DMS153 treated with DMSO at 0.1 percent for 48 hours (cell line): Measurements from ENCODE around the gene OR1K1.
"Not testable (repeated sequence)": the region's sequence is repeated elsewhere in the genome, so short reads cannot be mapped to it uniquely, and the experiment has no call there.

Experiments
- DNase-seq: peaks from one replicate; lab custom pipeline; 2025; ENCODE audit not compliant: unreplicated experiment; lab: John Stamatoyannopoulos, UW

Gene OR1K1

DNA sequence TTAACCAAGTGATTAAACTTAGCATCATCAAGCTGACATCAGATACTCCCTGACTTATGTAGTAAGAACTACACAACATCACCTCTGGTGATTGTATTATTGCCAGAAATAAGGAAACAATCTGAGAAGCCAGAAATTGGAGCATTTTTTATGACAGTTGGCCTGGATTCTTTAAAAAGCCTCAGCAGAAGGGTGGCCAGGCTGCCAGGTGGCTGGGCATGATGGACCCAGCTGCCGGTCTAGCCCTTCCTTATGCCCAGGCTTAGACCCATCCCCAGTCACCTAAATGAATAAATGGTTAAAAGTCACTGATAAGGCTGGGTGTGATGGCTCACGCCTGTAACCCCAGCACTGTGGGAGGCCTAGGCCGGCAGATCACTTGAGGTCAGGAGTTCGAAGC, 12.8 kb downstream of the OR1K1 start:
- no peak for DNase-seq

DNA sequence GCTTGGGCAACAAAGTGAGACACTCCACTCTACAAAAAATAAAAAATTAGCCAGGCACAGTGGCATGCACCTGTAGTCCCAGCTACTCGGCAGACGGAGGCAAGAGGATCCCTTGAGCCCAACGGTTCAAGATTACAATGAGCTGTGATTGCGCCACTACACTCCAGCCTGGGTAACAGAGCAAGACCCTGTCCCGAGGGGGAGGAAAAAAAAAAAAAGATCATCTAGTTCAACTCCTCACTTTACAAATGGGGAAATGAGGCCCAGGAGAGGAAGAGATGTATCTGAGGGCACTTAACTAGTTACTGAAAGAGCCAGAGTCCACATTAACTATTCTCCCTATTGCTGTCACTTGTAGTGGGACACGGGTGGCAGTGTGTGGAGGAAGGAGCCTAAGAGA, 14.6 kb downstream of the OR1K1 start:
- DNase-seq, result no peak

DNA sequence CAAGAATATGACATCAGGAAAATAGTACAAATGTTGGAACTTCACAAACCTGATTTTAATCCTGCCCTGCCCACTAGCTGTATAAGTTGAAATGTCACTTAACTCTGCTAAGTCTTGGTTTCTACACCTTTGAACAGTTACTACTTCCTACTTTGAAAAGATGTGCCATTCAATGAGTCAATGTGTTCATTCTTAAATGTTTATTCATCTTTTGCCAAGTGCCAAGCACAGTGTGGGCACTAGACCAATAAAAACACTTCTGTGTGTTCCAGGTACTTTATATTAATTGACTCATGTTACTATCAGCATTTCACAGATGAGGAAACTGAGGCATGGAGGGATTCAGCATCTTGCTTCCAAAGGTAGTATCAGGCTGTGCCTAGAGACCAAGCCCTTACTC, 15.6 kb downstream of the OR1K1 start:
- DNase-seq, result no peak

DNA sequence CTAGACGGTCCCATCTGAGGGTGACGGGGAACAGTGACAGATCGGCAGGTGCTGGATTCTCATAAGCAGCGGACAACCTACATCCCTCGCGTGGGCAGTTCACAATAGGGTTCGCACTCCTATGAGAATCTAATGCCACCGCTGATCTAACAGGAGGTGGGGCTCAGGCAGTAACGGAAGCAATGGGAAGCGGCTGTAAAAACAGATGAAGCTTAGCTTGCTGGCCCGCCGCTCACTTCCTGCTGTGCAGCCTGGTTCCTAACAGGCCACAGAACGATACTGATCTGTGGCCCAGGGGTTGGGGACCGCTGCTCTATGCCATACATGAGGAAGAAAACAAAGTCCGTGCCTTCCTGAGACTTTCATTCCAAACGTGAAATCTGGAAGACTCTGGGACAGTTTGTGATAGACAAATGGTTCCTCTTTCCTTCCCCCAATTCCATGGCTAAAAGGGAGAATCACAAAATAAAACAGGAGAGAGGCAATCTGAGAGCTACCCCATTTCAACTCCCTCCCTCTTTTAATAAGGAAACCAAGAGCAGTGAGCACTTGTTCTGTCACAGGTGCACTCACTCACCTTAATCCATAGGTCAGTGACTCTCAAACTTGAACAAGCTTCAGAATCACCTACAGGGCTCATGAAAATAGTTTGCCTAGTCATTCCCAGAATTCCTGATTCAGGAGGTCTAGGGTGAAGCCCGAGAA, 16.4 kb downstream of the OR1K1 start:
- no peak for DNase-seq

DNA sequence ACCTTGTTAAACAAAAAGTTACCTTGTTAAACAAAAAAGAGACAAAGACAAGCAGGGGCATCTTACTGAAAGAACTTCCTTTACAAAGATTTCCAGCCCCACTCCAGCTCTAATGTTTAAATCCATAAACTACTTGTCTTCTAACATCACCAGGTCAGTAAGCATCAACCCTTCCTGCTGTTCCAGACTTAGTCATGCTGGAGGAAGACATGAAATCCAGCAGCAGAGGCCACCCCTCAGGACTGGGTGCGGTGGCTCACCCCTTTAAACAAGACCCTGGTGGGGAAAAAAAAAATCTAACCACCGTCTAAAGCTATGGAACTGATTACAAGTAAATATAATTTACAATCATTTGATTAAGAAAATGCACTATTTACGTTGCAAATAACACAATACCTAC, 19.4 kb downstream of the OR1K1 start:
- no peak for DNase-seq

DNA sequence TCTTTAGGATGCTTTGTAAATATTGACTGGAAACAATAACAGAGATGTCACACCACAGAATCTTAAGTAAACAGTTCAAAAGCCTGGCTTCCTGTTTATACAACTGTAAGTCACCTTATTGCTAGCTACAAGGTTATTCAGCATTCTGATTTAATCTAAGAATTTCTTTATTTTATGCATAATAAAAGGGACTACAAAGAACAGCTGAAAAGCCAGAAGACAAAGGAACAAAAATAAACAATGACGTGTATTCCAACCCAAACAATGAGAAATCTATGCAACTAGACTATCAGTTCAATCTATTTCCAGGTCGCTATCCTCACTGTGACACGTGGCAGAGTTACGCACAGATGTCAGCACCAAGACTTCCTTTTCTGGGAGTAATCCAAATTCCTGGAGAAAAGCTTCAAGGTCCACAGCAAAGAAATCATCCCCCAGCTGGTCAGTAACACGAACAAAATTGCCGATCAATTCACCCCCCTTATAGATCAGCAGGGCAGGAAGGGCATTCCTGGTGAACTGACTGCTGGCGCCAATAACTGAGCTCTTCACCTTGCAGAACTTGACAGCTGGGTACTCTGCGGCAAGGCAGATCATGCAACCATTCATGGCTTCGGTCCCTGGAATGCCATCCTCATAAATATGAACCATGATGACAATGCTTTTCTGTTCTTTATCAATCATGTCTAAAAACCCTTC, 20.0 kb downstream of the OR1K1 start:
- DNase-seq, result no peak

DNA sequence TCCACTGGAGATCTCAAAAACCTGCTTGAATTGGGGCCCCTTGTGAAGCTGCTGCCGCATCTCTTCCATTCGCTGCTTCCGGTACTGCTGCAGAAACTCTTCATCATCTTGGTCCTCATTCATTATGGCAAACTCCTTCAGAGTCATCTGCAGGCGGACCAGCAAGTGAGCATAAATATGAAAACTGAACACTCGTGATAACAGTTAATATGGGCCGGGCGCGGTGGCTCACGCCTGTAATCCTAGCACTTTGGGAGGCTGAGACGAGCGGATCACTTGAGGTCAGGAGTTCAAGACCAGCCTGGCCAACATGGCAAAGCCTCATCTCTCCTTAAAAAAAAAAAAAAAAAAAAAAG, 20.5 kb downstream of the OR1K1 start:
- DNase-seq, result no peak

DNA sequence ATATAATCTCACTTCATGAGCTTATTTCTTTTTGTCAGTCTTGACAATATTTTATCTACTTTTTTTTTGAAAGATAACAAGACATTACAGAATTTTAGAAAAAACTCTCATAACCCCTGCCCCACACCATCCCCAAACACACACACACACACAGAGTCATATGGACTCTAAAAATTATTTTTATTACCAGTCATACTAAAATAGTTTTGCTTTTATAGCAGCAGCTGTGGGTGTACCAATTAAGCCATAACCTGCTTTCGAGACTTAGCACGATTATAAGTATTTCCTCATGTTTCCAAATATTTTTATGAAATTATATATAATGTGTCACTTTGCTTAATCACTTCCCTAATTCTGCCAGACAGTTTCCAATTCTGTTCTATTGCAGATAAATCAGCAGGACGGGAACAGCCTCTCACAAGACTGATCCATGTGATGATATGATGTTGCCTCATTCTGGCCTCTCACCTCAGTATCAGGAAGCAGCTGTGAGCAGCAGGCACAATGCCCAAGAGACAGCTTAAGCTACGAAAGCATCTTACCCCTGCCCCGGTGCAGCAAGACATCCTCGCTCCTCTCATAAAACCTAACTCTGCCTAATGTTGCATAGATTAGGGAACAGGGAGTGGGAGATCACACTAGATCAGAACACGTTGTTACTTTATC, 21.5 kb downstream of the OR1K1 start:
- no peak for DNase-seq

DNA sequence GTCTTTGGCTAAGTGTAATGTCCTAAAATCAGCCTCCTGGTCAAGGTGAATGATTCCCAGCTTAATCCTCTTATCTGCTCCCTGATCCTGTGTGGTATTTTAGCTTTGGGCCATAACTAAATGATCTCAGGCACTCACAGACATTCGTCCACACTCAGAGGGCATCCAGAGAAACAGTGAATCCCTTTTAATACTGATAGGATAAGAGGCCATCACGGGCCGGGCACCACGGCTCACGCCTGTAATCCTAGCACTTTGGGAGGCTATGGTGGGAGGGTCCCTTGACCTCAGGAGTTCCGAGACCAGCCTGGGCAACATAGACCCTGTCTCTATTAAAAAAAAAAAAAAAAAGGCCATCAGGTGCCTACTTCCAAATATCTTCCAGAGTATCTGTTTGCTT, 22.1 kb downstream of the OR1K1 start:
- no peak for DNase-seq

DNA sequence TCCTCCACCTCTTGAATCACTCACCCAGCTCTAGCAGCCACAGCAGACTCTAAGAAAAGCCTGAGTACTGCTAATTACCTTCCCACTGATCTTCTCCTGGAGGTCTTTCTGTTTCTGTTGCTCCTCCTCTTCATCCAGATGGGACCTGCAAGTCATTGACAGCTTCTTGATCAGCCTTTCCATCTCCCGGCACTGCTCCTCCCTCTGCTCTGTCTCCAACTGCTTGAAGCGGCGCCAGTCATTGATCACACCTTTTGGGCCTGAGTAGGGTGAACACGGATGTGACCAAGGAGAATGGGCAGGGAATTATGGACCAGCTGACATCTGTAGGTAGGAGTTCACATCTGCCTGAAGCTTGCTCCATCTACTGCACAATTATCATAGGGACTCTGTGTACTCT, 23.0 kb downstream of the OR1K1 start:
- no peak for DNase-seq

DNA sequence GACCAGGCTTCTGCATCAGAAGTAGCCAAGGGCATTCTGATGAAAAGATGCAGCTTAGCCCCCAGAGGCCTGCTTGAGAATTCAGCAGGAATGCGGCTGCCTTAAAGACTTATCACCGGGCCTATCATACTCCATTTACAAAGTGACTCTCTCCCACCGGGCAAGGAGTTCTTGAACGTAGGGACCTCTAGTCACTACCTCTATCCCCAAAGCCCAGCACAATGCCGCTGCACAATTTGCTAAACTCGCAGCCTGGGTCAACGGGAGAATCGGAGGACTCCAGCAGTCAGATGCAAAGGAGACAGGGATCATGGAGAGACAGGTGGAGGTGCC, 27.8 kb downstream of the OR1K1 start:
- DNase-seq, result no peak

DNA sequence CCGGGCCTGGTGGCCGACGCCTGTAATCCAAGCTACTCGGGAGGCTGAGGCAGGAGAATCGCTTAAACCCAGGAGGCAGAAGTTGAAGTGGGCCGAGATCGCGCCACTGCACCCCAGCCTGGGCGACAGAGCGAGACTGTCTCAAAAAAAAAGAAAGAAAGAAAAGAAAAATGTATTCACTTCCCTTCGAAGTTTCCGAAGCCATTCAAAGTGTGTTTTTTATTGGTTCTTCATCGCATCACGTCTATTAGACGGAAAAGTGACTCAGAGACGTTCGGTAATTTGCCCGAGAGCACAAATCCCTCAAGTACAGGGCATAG, 29.0 kb downstream of the OR1K1 start:
- not testable (repeated sequence) for DNase-seq

DNA sequence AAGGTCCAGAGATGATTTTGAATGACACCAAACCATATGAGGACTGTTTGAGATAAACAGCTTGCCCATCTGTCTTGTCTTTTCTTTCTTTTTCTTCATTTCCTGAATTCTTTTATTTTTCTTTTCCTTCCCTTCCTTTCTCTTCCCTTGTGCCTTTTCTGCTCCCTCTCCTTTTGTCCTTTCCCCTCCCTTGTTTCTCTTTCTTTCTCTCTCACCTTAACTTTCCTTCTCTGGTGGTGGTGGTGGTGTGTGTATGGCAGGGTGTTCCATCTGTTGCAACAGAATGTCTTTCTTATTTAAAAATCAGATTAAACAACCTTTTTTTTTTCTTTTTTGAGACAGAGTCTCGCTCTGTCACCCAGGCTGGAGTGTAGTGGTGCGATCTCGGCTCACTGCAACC, 32.3 kb downstream of the OR1K1 start:
- DNase-seq, result no peak

DNA sequence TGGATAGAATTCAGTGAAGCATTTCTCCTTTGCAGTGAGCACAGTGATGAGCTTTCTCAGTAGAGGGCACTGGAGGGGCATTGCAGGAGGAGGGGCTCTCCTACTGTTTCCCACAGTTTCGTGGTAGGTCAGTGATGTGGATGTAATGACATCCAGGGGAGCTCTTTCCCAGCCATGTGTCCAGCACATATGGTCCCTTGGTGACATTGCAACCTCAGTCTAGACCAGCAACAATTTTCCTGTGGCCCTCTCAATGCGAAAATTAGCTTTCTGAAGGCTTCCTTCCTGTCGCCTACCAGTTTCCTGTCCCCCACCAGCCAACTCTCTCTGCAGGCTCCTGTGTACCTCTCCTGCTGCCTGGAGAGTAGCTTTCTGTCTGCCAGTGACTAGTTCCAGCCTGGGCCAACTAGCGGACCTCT, 35.4 kb downstream of the OR1K1 start:
- no peak for DNase-seq

DNA sequence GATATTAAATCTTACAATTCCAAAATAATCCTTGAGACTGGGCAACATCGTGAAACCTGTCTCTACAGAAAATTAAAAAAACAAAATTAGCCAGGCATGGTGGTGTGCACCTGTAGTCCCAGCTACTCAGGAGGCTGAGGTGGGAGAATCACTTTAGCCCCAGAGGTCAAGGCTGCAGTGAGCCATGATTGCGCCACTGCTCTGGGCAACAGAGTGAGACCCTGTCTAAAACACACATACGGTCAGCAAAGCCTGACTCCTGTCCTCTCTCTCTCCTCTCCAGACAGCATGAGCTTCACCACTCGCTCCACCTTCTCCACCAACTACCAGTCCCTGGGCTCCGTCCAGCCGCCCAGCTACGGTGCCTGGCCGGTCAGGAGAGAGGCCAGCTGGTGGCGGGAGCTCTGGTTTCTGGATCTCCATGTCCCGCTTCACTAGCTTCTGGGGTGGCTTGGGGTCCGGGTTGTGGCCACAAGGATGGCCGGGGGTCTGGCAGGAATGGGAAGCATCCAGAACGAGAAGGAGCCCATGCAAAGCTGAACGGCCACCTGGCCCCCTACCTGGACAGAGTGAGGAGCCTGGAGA, 37.4 kb downstream of the OR1K1 start:
- DNase-seq, result no peak

DNA sequence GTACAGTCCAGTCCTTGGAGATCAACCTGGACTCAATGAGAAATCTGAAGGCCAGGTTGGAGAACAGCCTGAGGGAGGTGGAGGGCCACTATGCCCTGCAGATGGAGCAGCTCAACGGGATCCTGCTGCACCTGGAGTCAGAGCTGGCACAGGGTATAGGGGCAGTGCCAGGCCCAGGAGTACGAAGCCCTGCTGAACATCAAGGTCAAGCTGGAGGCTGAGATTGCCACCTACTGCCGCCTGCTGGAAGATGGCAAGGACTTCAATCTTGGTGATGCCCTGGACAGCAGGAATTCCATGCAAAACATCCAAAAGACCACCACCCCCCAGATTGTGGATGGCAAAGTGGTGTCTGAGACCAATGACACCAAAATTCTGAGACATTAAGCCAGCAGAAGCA, 38.5 kb downstream of the OR1K1 start:
- not testable (repeated sequence) for DNase-seq

DNA sequence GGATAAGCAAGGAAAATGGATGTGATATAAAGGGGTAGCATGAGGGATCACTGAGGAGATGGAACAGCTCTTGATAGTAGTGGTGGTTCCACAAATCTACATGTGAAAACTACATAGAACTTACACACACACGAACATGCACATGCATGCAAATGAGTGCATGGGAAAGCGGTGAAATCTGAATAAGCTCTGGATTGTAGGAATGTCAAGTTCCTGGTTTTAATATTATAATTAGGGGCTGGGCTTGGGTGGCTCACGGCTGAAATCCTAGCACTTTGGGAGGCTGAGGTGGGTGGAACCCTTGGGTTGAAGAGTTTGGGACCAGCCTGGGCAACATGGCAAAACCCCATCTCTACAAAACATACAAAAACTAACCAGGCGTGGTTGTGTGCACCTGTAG, 41.6 kb downstream of the OR1K1 start:
- DNase-seq, result no peak

DNA sequence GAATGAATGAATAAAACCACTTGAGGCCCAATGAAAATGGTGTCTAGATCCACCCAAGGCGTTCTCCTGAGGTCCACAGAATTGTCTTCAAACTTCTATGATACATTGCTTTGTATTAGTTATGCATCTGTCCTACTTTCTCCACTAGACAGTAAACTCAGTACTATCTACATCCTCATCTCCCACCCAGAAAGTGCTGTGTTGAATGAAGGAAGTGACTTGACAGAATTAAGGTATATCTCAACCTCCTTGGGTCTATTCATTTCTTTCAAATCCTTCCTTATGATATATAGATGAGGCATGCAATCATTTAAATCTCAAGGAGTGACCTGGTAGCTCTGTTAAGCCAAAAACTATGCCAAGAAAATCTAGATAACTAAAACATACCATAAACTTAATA, 44.2 kb downstream of the OR1K1 start:
- no peak for DNase-seq

DNA sequence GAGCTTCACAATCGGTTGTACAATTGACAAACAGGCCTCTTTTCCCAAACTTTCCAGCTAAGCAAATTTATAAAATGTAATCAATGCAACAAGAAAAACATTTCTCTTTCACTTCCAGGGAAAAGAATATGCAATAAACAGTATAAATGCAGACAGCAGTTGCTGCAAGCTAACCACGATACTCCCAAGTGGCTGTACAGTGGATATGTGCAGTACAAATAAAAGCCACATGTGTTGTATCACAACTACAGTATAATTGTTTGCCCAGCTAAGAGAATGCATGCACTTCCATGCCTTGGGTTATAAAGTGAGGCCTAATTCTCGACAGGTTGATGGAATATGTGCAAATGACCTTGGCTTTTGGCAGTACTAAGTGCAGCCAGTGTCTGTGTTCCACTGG, 45.2 kb downstream of the OR1K1 start:
- no peak for DNase-seq

DNA sequence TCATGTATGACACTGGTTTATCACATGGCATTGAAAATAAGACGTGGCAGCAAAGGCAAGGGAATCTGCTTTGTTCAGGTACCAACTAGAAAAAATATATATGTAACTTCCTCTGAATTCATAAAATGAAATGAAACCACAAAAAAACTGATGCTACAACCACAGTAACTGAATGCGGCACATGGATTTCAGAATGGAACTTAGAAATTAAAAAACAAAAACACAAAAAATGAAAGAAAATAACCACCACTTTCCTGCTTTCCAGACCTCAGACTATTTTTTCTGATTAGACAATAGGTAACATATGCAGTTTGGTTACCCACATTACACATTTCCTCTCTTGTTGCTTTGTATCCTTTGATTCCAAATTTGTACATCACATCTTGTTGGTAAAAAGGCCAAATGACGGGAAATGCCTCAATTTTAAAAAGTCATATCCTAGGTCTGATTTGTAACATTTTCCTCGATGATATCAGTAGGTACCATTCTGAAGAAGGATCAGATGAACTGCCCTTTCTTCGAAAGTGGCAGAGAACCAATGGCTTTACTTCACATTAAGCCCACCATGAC, 46.5 kb downstream of the OR1K1 start:
- DNase-seq, result no peak

DNA sequence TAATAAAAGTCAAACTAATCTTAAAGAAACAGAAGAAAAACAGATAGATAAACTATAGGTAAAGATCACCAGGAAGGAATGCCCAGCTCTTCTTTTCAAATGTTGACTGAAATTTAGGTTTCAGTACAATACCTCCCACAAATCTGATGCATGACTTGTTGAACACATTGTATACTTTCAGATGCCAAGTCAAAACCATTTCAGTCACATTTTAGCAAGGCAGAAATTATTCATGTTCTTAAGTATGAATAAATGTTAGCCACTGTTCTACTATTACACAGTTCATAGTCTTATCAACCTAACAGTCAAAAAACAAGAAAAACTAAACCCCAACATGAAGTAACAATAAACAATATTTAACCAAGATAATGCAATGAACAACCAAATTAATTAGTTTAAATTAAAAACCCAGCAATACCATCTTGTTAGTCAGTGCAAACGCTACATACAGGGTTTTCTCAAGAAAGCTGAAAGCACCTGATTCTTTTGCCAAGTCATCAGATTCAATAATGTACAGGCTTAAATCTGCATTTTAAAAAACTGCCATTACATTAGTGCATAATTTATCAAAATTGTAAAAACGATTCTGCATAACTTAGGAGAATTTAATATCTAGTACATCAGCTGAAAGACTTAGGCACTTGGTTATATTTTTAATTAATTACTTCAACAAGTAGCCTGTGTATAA, 48.5 kb downstream of the OR1K1 start:
- DNase-seq, result no peak
